SJSA1 (cell line): Measurements from ENCODE around the gene RUNX3. TPM values are rescaled to one million over a fixed set of nuclear protein-coding genes. Genes with fewer than 3 reads are reported as not detected.
"Not testable (repeated sequence)": the region's sequence is repeated elsewhere in the genome, so short reads cannot be mapped to it uniquely, and the experiment has no call there.

Experiments
- DNase-seq, 2 experiments: peaks; one replicate each; pipeline ENCODE4 v3.0.0-alpha.2; 2015 to 2020; ENCODE audit warnings: low spot score in 2 of 2, low read depth in 1 of 2
- H3K27ac ChIP-seq: fragments of 250-450 bp; sonication (Bioruptor Pico); 2 replicates; pipeline ENCODE4 v1.5.1; 2020; ENCODE audit warnings: mild to moderate bottlenecking, moderate library complexity
- H3K27me3 ChIP-seq: fragments of 250-450 bp; sonication (Bioruptor Pico); replicated peaks from 2 replicates; pipeline ENCODE4 v1.5.1; 2020; ENCODE audit warnings: mild to moderate bottlenecking, moderate library complexity
- H3K36me3 ChIP-seq: fragments of 250-450 bp; sonication (Bioruptor Pico); 2 replicates; pipeline ENCODE4 v1.5.1; 2020; ENCODE audit warnings: mild to moderate bottlenecking
- H3K4me1 ChIP-seq: fragments of 250-450 bp; sonication (Bioruptor Pico); replicated peaks from 2 replicates; pipeline ENCODE4 v1.6.1; 2021; ENCODE audit warnings: mild to moderate bottlenecking
- H3K4me3 ChIP-seq: fragments of 250-450 bp; sonication (Bioruptor Pico); 2 replicates; pipeline ENCODE4 v1.5.1; 2020; ENCODE audit warnings: mild to moderate bottlenecking
- H3K9me3 ChIP-seq: fragments of 250-450 bp; sonication (Bioruptor Pico); replicated peaks from 2 replicates; pipeline ENCODE4 v1.5.1; 2020; ENCODE audit warnings: mild to moderate bottlenecking
- total RNA-seq: library from RNA; depleted of rRNA; stranded (reverse); fragments of >200 nt; shearing (Covaris generic); gene quantifications from 2 replicates; pipeline ENCODE4 v1.2.3, GENCODE V29; 2014

Gene RUNX3
- total RNA-seq, 1 experiment from 2014 or later = 8.8 TPM

DNA sequence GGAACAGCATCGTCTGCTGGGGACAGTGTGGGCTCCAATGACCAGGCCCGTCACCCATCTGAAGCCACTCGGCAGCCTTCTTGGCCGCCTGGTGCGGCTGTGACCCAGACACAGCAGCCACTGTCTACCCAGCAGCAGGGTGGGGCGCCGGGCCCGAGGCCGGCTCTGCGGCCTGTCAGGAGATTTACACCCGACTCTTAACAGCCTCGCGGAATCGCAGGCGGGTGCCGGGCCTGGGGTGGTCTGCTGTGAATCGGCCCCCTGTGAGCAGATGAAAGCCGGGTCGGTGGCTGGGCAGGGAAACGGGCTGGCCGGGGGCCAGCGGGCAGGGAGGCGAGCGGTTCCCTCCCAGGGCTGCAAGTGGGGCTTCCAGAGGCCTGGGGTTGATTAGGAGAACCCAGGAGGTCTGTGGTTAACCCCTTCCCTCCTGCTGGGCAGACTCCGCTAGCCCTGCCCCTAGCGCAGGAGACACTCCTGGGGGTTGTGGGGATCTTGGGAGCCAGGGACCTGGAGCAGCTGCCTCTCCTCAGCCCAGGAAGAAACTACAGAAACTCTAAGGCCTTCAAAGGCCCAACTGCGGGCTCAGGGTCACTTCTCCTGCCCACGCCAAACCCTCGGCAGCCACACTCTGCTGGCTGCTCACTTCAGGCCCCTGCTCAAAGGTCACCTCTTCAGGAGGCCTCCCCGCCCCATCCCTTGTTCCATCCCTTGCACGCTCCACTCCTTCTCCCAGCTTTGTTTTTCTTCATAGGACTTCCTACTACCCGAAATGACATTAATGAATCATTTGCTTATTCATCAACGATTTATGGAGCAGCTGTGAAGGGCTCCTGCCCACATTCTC, 15.6 kb downstream of the RUNX3 start:
- Histone ChIP-seq H3K36me3 (peaks cover 76% of the 10 kb centered on the region), H3K4me1 (peaks cover 68% of the 10 kb centered on the region), H3K9me3 (no peaks in the 10 kb centered on the region), H3K27me3 (no peaks in the 10 kb centered on the region), H3K4me3 (no peak overlapping the region), H3K27ac (peak overlapping the region; percentile 65)
- DNase-seq = peak; percentile 98 to 99

DNA sequence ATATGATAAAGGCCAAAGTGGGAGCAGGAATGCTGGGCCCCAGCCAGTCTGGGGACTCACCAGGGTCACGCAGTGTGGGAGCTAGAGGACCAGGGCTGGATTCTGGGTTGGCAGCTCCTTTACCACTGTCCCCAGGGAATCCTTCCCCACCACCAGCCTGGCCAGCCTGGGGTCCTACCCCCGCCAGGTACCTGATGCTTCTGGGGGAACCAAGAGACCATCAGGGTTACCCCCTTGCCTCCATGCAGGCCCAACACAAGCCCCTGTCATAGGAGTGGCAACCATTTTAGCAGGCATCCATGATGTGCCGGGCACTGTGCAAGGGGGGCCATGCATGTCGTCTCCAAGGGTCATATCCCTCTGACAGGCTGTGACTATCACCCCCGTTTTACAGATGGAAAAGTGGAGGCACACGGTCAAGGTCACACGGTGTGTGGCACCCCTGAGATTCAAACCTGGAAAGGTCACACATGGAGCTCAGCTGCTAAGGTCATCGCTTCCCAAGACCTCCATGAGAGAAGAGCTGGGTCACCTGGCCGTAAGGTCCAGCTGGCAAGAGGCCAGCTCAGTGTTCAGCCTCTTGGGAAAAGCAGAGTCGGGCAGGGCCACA, 16.4 kb downstream of the RUNX3 start:
- Histone ChIP-seq H3K9me3 (no peaks in the 10 kb centered on the region), H3K27ac (peak overlapping the region; percentile 65), H3K27me3 (no peaks in the 10 kb centered on the region), H3K4me3 (no peak overlapping the region), H3K36me3 (peaks cover 76% of the 10 kb centered on the region), H3K4me1 (peaks cover 62% of the 10 kb centered on the region)
- no peak for DNase-seq

DNA sequence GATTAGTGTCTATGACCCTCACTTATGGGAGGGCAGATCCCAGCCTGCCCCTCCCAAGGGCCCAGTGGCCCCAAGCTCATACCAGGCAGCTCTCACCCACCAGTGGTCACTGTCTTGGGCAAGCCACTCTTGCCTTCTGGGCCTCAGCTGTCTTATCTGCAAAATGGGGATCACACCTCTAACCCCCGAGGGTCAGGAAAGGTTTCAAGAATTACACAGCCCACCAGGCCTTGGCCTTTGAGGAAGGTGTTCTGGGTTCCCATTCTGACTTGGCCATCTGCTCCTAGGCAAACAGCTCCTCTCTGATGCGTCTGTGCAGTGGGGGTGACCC, 16.8 kb downstream of the RUNX3 start:
- no peaks in the 10 kb centered on the region for H3K9me3 ChIP-seq
- DNase-seq = no peak
- peaks cover 75% of the 10 kb centered on the region for H3K36me3 ChIP-seq
- H3K4me1 ChIP-seq = peaks cover 62% of the 10 kb centered on the region
- no peak overlapping the region for H3K4me3 ChIP-seq
- H3K27ac ChIP-seq = peak overlapping the region; percentile 65; the same call in 1 of the 2 replicates
- no peaks in the 10 kb centered on the region for H3K27me3 ChIP-seq

DNA sequence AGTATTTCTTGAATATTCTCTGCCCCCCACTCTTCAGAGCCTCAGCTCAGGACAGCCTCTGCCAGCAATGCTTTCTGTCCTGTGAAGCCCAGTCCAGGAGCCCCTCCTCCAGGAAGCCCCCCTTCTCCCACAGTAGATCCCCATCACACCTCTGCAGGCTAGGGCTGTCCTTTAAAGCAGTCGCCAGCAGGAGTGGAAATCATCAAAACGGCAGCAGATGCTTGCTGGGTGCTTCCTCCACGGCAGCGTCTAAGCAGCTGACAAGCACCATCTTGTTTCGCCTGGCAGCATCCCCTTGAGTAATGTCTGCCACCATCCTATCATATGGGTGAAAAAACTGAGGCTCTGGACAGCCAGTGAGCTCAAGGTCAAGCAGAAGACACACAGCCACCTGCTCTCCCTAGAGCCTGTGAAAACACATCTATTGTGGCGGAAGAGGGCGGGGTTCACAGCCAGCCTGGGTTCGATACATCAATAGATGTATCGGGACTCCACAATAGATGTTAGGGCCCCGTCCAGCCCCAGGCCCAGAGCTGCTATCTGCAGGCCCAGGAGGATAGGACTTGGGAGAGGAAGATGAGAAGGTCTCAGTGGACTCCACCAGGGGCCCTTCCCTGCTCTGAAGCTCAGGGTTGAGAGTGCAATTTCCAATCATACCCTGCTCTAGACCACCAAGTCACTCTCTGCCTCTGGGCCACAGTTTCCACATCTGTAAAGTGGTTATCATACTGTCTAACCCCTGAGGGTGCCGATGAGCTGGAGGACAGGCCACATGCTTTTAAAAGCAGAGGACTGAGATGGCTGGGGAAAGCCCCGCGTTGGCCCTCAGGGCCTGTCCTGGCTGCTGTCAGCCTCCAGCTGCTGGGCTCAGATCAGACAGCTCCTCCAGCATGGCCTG, 17.5 kb downstream of the RUNX3 start:
- H3K4me3 ChIP-seq = no peak overlapping the region
- peaks cover 62% of the 10 kb centered on the region for H3K4me1 ChIP-seq
- no peaks in the 10 kb centered on the region for H3K9me3 ChIP-seq
- H3K27ac ChIP-seq = no peak overlapping the region
- no peaks in the 10 kb centered on the region for H3K27me3 ChIP-seq
- H3K36me3 ChIP-seq = peaks cover 69% of the 10 kb centered on the region
- DNase-seq = no peak

DNA sequence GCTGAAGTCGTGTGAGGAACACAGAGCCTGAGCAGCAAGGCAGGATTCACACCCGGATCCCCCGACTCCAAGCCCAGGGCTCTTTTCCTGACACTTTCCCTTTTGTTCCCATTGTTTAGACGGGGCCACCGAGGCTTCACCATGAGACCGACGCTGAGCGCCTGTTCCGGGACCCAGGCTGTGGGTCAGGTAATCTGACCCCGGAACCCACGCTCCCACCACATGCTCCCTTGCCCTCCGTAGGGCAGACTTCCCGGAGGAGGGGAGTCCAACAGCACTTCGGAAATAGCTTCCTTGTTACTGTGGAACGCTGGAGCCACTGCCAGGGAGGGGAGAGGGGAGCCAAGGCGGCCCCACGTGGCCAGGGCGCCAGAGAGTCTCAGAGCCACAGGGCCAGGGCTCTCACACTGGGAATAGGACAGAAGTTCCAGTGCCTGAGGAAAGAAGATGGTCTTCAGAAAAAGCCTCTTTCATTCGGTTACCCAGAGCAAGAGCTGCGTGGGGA, 18.4 kb downstream of the RUNX3 start:
- H3K4me3 ChIP-seq = no peak overlapping the region
- peak overlapping the region; percentile 38 for H3K27ac ChIP-seq
- H3K4me1 ChIP-seq = peaks cover 62% of the 10 kb centered on the region
- H3K9me3 ChIP-seq = no peaks in the 10 kb centered on the region
- H3K27me3 ChIP-seq = no peaks in the 10 kb centered on the region
- no peak for DNase-seq
- H3K36me3 ChIP-seq = peaks cover 67% of the 10 kb centered on the region

DNA sequence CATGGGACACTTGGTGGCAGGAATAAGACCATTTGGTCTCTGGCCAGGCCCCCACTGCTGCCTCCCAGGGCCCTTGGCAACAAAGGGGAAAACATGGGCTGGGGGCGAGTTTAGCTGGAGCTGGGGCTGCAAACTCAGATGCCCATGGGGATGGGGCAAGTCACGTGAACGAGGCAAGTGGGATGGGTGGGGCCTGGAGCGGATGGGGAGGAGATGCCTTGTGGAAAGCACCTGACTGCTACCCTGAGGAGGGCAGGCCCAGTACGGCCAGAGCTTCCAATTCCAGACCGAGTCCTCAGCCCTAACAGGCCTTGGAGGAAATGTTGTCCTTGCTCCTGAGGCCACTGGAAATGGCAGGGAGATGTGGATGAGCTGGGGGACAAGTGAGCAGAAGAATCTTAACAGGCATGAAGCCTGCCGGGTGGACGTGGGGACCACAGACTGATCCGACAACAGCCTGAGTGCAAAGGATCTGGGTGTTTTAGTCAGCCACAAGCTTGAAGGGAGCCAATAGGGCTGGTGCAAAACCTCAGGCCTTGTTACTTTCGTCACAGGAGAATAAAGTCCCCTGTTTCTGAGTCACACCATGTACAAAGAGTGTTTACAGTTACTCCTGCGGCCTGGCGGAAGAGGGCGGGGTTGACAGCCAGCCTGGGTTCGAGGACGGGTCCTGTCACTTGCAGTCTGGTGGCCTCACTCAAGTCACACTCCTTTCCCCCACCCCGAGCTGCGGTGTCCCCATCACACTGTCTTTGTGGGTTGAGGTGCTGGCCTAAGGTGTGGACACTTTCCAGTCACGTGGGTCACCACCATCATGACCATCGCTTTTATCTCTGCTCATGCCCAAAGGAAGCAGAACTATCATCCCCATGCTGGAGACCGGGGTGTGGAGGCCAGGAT, 19.1 kb downstream of the RUNX3 start:
- Histone ChIP-seq H3K9me3 (no peaks in the 10 kb centered on the region), H3K27me3 (no peaks in the 10 kb centered on the region), H3K4me3 (no peak overlapping the region), H3K27ac (peak overlapping the region; percentile 46), H3K4me1 (peaks cover 57% of the 10 kb centered on the region), H3K36me3 (peaks cover 67% of the 10 kb centered on the region)
- peak; percentile 83 to 84 for DNase-seq

DNA sequence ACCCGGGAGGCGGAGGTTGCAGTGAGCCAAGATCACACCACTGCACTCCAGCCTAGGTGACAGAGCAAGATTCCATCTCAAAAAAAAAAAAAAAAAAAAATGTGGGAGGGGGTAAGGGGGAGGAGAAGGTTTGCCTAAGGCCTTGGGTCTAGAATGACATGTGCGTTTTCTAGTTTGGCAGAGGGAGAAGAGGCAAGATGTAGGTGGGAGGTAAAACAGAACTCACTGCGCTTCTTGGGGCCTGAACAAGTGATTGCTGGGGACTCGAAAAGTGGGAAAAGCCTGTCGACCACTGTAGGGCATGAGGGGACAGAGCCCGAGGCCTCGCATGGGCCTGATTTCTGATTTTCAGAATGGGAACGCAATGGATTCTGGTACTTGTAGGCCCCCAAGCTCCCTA, 19.9 kb downstream of the RUNX3 start:
- H3K36me3 ChIP-seq = peaks cover 67% of the 10 kb centered on the region
- DNase-seq = no peak
- peak overlapping the region; percentile 46 for H3K27ac ChIP-seq
- H3K27me3 ChIP-seq = no peaks in the 10 kb centered on the region
- no peaks in the 10 kb centered on the region for H3K9me3 ChIP-seq
- H3K4me1 ChIP-seq = peaks cover 49% of the 10 kb centered on the region
- no peak overlapping the region for H3K4me3 ChIP-seq

DNA sequence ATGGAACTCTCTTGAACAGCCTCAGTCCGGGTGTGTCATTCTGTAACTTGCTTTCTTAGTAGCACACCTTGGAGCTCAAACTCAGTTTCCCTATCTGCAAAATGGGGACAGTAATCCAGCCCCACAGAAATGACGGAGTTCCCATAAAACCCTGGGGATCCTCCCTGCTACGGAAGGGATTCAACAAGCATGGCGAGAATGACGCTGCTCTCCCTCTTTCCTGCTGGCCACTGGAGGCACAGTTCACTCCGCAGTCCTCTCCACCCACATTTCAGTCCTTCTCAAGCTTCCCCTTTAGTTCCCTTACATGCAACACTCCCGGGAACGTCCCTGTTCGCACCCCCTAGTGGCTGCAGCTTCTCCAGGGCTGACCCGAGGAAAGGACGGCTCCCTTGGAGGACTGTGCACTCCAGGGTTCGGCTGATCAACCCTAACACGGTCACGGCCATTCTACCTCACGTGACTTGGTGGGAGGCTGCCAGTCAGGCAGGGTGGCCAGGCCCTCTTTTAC, 20.6 kb downstream of the RUNX3 start:
- Histone ChIP-seq H3K9me3 (no peaks in the 10 kb centered on the region), H3K27me3 (no peaks in the 10 kb centered on the region), H3K4me1 (peaks cover 41% of the 10 kb centered on the region), H3K36me3 (peaks cover 73% of the 10 kb centered on the region), H3K4me3 (no peak overlapping the region), H3K27ac (no peak overlapping the region)
- DNase-seq = no peak

DNA sequence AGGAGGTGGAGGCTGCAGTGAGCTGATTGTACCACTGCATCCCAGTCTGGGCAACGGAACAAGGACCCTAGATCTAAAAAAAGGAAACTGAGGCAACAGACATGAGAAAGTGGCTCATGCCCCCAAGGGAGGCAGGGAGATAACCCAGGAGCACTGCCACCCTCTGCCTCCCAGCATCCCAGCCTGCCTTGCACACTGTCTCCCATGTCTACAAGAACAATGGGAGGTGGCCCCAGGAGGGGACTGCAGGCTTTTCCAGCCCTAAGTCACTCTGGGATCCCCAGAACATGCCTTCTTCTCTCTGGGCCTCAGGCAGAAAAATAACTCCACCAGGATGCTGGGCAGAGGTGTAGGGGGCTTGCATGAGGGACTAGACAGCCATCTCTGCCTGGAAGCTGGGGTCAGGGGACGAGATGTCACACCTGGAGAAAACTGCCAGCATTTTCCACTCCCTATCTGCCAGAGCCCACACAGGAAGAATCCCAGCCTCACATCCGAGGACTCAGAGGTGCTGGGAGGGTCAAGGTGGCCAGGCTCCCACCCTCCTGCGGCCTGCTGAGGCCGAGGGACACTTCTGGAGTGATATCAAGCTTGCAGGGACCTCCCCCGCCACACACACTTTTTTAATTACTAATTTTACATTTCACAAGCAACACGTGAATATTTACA, 21.4 kb downstream of the RUNX3 start:
- peaks cover 77% of the 10 kb centered on the region for H3K36me3 ChIP-seq
- H3K27me3 ChIP-seq = no peaks in the 10 kb centered on the region
- no peak overlapping the region for H3K4me3 ChIP-seq
- H3K27ac ChIP-seq = no peak overlapping the region
- H3K9me3 ChIP-seq = no peaks in the 10 kb centered on the region
- no peak for DNase-seq
- H3K4me1 ChIP-seq = peaks cover 34% of the 10 kb centered on the region

DNA sequence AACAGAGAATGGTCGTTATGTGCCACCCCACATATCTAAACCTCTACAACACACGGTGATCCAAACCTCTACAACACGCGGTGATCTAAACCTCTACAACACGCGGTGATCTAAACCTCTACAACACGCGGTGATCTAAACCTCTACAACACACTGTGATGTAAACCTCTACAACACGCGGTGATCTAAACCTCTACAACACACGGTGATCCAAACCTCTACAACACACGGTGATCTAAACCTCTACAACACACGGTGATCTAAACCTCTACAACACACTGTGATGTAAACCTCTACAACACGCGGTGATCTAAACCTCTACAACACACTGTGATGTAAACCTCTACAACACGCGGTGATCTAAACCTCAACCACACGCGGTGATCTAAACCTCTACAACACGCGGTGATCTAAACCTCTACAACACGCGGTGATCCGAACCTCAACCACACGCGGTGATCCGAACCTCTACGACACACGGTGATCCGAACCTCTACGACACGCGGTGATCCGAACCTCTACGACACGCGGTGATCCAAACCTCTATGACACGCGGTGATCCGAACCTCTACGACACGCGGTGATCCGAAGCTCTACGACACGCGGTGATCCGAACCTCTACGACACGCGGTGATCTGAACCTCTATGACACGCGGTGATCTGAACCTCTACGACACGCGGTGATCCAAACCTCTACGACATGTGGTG, 22.3 kb downstream of the RUNX3 start:
- H3K27me3 ChIP-seq, DNase-seq, H3K27ac ChIP-seq, H3K4me3 ChIP-seq, H3K9me3 ChIP-seq: not testable (repeated sequence)
- H3K4me1 ChIP-seq = peaks cover 24% of the 10 kb centered on the region
- H3K36me3 ChIP-seq = peaks cover 76% of the 10 kb centered on the region

DNA sequence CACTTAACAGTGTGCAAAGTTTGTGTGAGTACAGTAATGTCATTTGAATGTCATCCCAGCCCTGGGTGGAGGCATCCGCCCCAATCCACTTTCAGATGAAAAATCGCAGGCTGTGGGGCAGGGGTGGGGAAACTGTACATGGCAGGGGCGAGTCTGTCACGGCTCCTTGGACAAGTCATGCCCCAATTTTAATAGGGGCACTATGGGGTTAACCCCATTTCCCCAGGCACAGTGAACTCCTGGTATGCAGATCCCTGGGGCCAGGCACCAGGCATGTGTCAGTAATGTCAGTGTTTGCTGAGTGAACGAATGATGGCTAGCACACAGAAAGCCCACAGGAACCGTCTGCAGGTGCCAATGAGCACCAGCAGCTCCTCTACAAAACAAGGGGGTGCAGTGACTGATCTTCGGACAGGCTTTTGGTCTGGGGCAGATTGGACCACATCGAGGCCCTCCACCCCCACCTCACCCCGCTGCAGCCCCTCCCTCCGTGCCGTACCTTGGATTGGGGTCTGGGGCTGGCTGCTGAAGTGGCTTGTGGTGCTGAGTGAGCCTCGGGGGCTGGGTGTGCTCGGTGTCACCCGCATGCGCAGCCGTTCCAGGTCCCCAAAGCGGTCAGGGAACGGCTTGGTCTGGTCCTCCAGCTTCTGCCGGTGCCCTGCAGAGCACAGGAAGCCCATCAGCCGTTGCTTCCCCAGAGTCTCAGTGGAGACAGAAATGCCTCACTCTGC, 23.2 kb downstream of the RUNX3 start:
- H3K4me3 ChIP-seq = no peak overlapping the region
- H3K4me1 ChIP-seq = peaks cover 18% of the 10 kb centered on the region
- peaks cover 76% of the 10 kb centered on the region for H3K36me3 ChIP-seq
- no peaks in the 10 kb centered on the region for H3K9me3 ChIP-seq
- no peaks in the 10 kb centered on the region for H3K27me3 ChIP-seq
- H3K27ac ChIP-seq = no peak overlapping the region
- DNase-seq = no peak
